GM12891 (cell line): ENCODE data around the gene EVC2.

ENCODE experiments used
- POLR2A ChIP-seq: IDR thresholded peaks from 2 replicates; pipeline ENCODE4 v1.6.1; 2011; ENCODE audit warnings: low read depth, low read length, control low read depth
- POLR2AphosphoS5 ChIP-seq: IDR thresholded peaks from 2 replicates; pipeline ENCODE4 v1.6.1; 2011; ENCODE audit warnings: low read depth, low read length, control low read depth
- POU2F2 ChIP-seq: IDR thresholded peaks from 2 replicates; pipeline ENCODE4 v1.6.1; 2011; ENCODE audit warnings: low read depth, mild to moderate bottlenecking, control low read depth, low read length, moderate library complexity

DNA sequence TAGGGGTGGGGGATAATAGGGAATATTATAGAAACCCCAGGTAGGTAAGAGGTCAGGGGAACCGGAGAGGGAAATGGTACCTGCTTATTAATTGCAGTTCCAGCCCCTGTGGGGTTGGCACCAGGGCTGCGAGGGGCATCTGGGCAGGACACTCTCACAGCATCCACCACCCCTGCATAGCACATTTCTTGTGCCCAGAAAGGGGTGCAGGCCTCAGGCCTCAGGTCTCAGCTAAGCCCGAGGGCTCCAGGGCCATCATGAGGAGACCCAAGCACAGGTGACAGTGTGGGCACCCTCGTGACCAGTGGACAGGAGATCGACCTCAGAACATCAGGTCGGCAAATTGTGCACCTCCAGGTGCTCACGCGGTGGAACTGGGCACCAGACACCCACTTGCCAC, 164.7 kb downstream of the EVC2 start:
- TF ChIP-seq POLR2A (no peak), POLR2AphosphoS5 (no peak), POU2F2 (no peak)
